ENCODE data around the gene IGFBPL1. TPM values are rescaled to one million over a fixed set of nuclear protein-coding genes. Genes with fewer than 3 reads are reported as not detected.
A peak's percentile ranks its signal among the peaks of the same experiment; 100 is the strongest.

Gene IGFBPL1
- total and polyA plus RNA-seq, 4 donors = 6.7 to 14.8 (median 10.9) TPM

DNA sequence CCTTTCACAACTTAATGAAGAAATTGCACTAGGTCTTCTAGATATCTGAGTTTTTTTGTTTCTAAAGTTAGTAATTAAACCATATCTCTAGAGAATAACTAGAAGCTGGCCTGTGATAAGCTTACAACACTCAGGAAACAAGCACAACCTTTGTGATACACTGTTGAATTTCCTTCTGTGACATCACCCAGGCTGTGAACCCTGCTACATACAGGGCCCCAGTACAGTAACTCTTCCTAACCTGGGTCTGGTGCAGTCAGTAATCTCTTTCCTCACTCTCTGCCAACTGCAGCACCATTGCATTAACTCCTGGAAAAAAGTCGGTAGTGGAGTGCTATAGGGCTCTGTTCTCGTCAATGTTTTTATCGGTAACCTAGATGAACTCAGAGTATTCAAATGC lies 10.6 kb upstream of the IGFBPL1 start:
- Histone ChIP-seq H3K4me3 (ENCODE audit: low read depth, low read length) (no peak overlapping the region), H3K4me1 (ENCODE audit: control insufficient read depth, insufficient read depth, low read length) (no peaks in the 10 kb centered on the region), H3K36me3 (ENCODE audit: control insufficient read depth, insufficient read depth, low read length) (no peaks in the 10 kb centered on the region), H3K27me3 (ENCODE audit: control insufficient read depth, insufficient read depth, low read length) (no peaks in the 10 kb centered on the region), H3K9me3 (ENCODE audit: control insufficient read depth, insufficient read depth, low read length) (no peaks in the 10 kb centered on the region), H3K27ac (ENCODE audit: low read depth, low read length) (no peak overlapping the region)
- DNase-seq (ENCODE audit: low read depth in 4 of 6, low spot score in 6 of 6) = no peak
- WGBS (ENCODE audit: insufficient coverage) = no CpG with 5 or more reads among the region's 3 CpGs

GRCh38 chr9:38434365-38434764 lies 10.1 kb upstream of the IGFBPL1 start:
- H3K36me3 ChIP-seq (ENCODE audit: control insufficient read depth, insufficient read depth, low read length) = no peaks in the 10 kb centered on the region
- H3K27ac ChIP-seq (ENCODE audit: low read depth, low read length) = no peak overlapping the region
- WGBS (ENCODE audit: insufficient coverage) = no CpG with 5 or more reads among the region's 3 CpGs

GRCh38 chr9:38432922-38433510 lies 8.8 kb upstream of the IGFBPL1 start:
- Histone ChIP-seq H3K9me3 (ENCODE audit: control insufficient read depth, insufficient read depth, low read length) (no peaks in the 10 kb centered on the region), H3K27ac (ENCODE audit: low read depth, low read length) (no peak overlapping the region), H3K4me1 (ENCODE audit: control insufficient read depth, insufficient read depth, low read length) (no peaks in the 10 kb centered on the region), H3K27me3 (ENCODE audit: control insufficient read depth, insufficient read depth, low read length) (no peaks in the 10 kb centered on the region), H3K36me3 (ENCODE audit: control insufficient read depth, insufficient read depth, low read length) (no peaks in the 10 kb centered on the region), H3K4me3 (ENCODE audit: low read depth, low read length) (no peak overlapping the region)
- peak in 2 of 6 donors; percentile 68 to 85 for DNase-seq (ENCODE audit: low read depth in 4 of 6, low spot score in 6 of 6)
- 32% methylated on average over 3 of the region's 3 CpGs for WGBS (ENCODE audit: insufficient coverage)

More at GRCh38 chr9:38434365-38434764, 10.1 kb upstream of the IGFBPL1 start:
- no peaks in the 10 kb centered on the region for H3K4me1 ChIP-seq (ENCODE audit: control insufficient read depth, insufficient read depth, low read length)
- no peaks in the 10 kb centered on the region for H3K9me3 ChIP-seq (ENCODE audit: control insufficient read depth, insufficient read depth, low read length)
- H3K27me3 ChIP-seq (ENCODE audit: control insufficient read depth, insufficient read depth, low read length) = no peaks in the 10 kb centered on the region
- no peak for DNase-seq (ENCODE audit: low read depth in 4 of 6, low spot score in 6 of 6)
- H3K4me3 ChIP-seq (ENCODE audit: low read depth, low read length) = no peak overlapping the region

GRCh38 chr9:38431116-38431515 lies 6.9 kb upstream of the IGFBPL1 start:
- no peak overlapping the region for H3K27ac ChIP-seq (ENCODE audit: low read depth, low read length)
- WGBS (ENCODE audit: insufficient coverage) = 74% methylated on average over 4 of the region's 4 CpGs
- H3K4me3 ChIP-seq (ENCODE audit: low read depth, low read length) = no peak overlapping the region
- H3K36me3 ChIP-seq (ENCODE audit: control insufficient read depth, insufficient read depth, low read length) = no peaks in the 10 kb centered on the region
- no peak for DNase-seq (ENCODE audit: low read depth in 4 of 6, low spot score in 6 of 6)
- H3K9me3 ChIP-seq (ENCODE audit: control insufficient read depth, insufficient read depth, low read length) = no peaks in the 10 kb centered on the region
- H3K4me1 ChIP-seq (ENCODE audit: control insufficient read depth, insufficient read depth, low read length) = no peaks in the 10 kb centered on the region
- H3K27me3 ChIP-seq (ENCODE audit: control insufficient read depth, insufficient read depth, low read length) = no peaks in the 10 kb centered on the region

- DNase-seq (ENCODE audit: low read depth in 4 of 6, low spot score in 6 of 6) = no peak
- Histone ChIP-seq H3K9me3 (ENCODE audit: control insufficient read depth, insufficient read depth, low read length) (no peaks in the 10 kb centered on the region), H3K27ac (ENCODE audit: low read depth, low read length) (no peak overlapping the region), H3K27me3 (ENCODE audit: control insufficient read depth, insufficient read depth, low read length) (peaks cover 10% of the 10 kb centered on the region), H3K4me3 (ENCODE audit: low read depth, low read length) (no peak overlapping the region), H3K36me3 (ENCODE audit: control insufficient read depth, insufficient read depth, low read length) (no peaks in the 10 kb centered on the region), H3K4me1 (ENCODE audit: control insufficient read depth, insufficient read depth, low read length) (no peaks in the 10 kb centered on the region)
- 100% methylated on average over 1 of the region's 1 CpG for WGBS (ENCODE audit: insufficient coverage)
These were observed 3.8 kb upstream of the IGFBPL1 start for GRCh38 chr9:38428062-38428461.

DNA sequence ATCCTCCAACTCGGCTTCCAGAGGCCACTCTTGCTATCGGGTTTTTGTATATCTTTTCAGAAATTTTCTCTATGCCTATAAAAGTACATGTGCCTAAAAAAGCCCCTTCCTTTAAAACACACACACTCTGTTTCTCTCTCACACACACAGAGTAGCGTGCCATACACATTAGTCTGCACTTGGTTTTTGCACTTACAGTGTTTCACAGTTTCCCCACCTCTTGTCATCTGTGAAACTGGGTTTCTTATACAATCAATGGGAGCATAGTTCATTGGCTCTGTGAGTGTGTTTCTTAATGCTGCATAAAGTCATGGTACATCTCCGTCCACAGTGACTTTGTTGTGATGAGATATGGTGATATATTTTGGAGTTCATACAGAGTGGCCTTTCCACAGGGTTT lies 664 bp upstream of the IGFBPL1 start:
- H3K27me3 ChIP-seq (ENCODE audit: control insufficient read depth, insufficient read depth, low read length) = peaks cover 10% of the 10 kb centered on the region
- peak in 1 of 6 donors; percentile 10 for DNase-seq (ENCODE audit: low read depth in 4 of 6, low spot score in 6 of 6)
- no peak overlapping the region for H3K27ac ChIP-seq (ENCODE audit: low read depth, low read length)
- 77% methylated on average over 3 of the region's 4 CpGs for WGBS (ENCODE audit: insufficient coverage)
- H3K9me3 ChIP-seq (ENCODE audit: control insufficient read depth, insufficient read depth, low read length) = no peaks in the 10 kb centered on the region
- peaks cover 9% of the 10 kb centered on the region for H3K4me1 ChIP-seq (ENCODE audit: control insufficient read depth, insufficient read depth, low read length)
- H3K36me3 ChIP-seq (ENCODE audit: control insufficient read depth, insufficient read depth, low read length) = no peaks in the 10 kb centered on the region
- H3K4me3 ChIP-seq (ENCODE audit: low read depth, low read length) = no peak overlapping the region

- peaks cover 10% of the 10 kb centered on the region for H3K27me3 ChIP-seq (ENCODE audit: control insufficient read depth, insufficient read depth, low read length)
- H3K36me3 ChIP-seq (ENCODE audit: control insufficient read depth, insufficient read depth, low read length) = no peaks in the 10 kb centered on the region
- DNase-seq (ENCODE audit: low read depth in 4 of 6, low spot score in 6 of 6) = no peak
- H3K9me3 ChIP-seq (ENCODE audit: control insufficient read depth, insufficient read depth, low read length) = no peaks in the 10 kb centered on the region
- H3K4me3 ChIP-seq (ENCODE audit: low read depth, low read length) = peak overlapping the region; percentile 2
- peaks cover 15% of the 10 kb centered on the region for H3K4me1 ChIP-seq (ENCODE audit: control insufficient read depth, insufficient read depth, low read length)
- H3K27ac ChIP-seq (ENCODE audit: low read depth, low read length) = no peak overlapping the region
- WGBS (ENCODE audit: insufficient coverage) = 37% methylated on average over 15 of the region's 15 CpGs
These were observed 831 bp downstream of the IGFBPL1 start for GRCh38 chr9:38423273-38423972.

GRCh38 chr9:38422555-38423260 lies 1.5 kb downstream of the IGFBPL1 start:
- peaks cover 10% of the 10 kb centered on the region for H3K27me3 ChIP-seq (ENCODE audit: control insufficient read depth, insufficient read depth, low read length)
- no peak overlapping the region for H3K27ac ChIP-seq (ENCODE audit: low read depth, low read length)
- peaks cover 23% of the 10 kb centered on the region for H3K4me1 ChIP-seq (ENCODE audit: control insufficient read depth, insufficient read depth, low read length)
- no peaks in the 10 kb centered on the region for H3K9me3 ChIP-seq (ENCODE audit: control insufficient read depth, insufficient read depth, low read length)
- no peak overlapping the region for H3K4me3 ChIP-seq (ENCODE audit: low read depth, low read length)
- no peaks in the 10 kb centered on the region for H3K36me3 ChIP-seq (ENCODE audit: control insufficient read depth, insufficient read depth, low read length)
- 60% methylated on average over 4 of the region's 7 CpGs for WGBS (ENCODE audit: insufficient coverage)
- DNase-seq (ENCODE audit: low read depth in 4 of 6, low spot score in 6 of 6) = peak in 1 of 6 donors; percentile 14

GRCh38 chr9:38421498-38422211 lies 2.6 kb downstream of the IGFBPL1 start:
- H3K36me3 ChIP-seq (ENCODE audit: control insufficient read depth, insufficient read depth, low read length) = no peaks in the 10 kb centered on the region
- H3K4me1 ChIP-seq (ENCODE audit: control insufficient read depth, insufficient read depth, low read length) = peaks cover 26% of the 10 kb centered on the region
- no peak overlapping the region for H3K4me3 ChIP-seq (ENCODE audit: low read depth, low read length)
- no peaks in the 10 kb centered on the region for H3K9me3 ChIP-seq (ENCODE audit: control insufficient read depth, insufficient read depth, low read length)
- DNase-seq (ENCODE audit: low read depth in 4 of 6, low spot score in 6 of 6) = peak in 2 of 6 donors; percentile 89
- peaks cover 10% of the 10 kb centered on the region for H3K27me3 ChIP-seq (ENCODE audit: control insufficient read depth, insufficient read depth, low read length)
- H3K27ac ChIP-seq (ENCODE audit: low read depth, low read length) = no peak overlapping the region
- WGBS (ENCODE audit: insufficient coverage) = 16% methylated on average over 6 of the region's 9 CpGs
